Measurements from ENCODE around the gene TPRA1. TPM values are rescaled to one million over a fixed set of nuclear protein-coding genes. Genes with fewer than 3 reads are reported as not detected.
A peak's percentile ranks its signal among the peaks of the same experiment; 100 is the strongest.

Gene TPRA1
- total RNA-seq, 1 donor, result 25.6 TPM

- TF ChIP-seq, protein P1, sequence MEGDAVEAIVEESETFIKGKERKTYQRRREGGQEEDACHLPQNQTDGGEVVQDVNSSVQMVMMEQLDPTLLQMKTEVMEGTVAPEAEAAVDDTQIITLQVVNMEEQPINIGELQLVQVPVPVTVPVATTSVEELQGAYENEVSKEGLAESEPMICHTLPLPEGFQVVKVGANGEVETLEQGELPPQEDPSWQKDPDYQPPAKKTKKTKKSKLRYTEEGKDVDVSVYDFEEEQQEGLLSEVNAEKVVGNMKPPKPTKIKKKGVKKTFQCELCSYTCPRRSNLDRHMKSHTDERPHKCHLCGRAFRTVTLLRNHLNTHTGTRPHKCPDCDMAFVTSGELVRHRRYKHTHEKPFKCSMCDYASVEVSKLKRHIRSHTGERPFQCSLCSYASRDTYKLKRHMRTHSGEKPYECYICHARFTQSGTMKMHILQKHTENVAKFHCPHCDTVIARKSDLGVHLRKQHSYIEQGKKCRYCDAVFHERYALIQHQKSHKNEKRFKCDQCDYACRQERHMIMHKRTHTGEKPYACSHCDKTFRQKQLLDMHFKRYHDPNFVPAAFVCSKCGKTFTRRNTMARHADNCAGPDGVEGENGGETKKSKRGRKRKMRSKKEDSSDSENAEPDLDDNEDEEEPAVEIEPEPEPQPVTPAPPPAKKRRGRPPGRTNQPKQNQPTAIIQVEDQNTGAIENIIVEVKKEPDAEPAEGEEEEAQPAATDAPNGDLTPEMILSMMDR (IDR thresholded peaks at IDR 0.05; ENCODE audit: insufficient read depth, low read length), result no peak
- H3K4me3 ChIP-seq (ENCODE audit: low read depth, low read length), result no peak overlapping the region
- DNase-seq (ENCODE audit: low read depth), result no peak
These were observed 13.5 kb upstream of the TPRA1 start for GRCh38 chr3:127604035-127604434.

GRCh38 chr3:127600749-127601456 is 10.4 kb upstream of the TPRA1 start:
- TF ChIP-seq, protein P1 (IDR thresholded peaks at IDR 0.05; ENCODE audit: insufficient read depth, low read length), result no peak
- DNase-seq (ENCODE audit: low read depth), result no peak
- no peak overlapping the region for H3K4me3 ChIP-seq (ENCODE audit: low read depth, low read length)

- no peak for DNase-seq (ENCODE audit: low read depth)
- TF ChIP-seq, protein P1 (IDR thresholded peaks at IDR 0.05; ENCODE audit: insufficient read depth, low read length), result no peak
- peak overlapping the region; percentile 71 for H3K4me3 ChIP-seq (ENCODE audit: low read depth, low read length)
These were observed 8.5 kb upstream of the TPRA1 start for GRCh38 chr3:127598841-127599570.

DNA sequence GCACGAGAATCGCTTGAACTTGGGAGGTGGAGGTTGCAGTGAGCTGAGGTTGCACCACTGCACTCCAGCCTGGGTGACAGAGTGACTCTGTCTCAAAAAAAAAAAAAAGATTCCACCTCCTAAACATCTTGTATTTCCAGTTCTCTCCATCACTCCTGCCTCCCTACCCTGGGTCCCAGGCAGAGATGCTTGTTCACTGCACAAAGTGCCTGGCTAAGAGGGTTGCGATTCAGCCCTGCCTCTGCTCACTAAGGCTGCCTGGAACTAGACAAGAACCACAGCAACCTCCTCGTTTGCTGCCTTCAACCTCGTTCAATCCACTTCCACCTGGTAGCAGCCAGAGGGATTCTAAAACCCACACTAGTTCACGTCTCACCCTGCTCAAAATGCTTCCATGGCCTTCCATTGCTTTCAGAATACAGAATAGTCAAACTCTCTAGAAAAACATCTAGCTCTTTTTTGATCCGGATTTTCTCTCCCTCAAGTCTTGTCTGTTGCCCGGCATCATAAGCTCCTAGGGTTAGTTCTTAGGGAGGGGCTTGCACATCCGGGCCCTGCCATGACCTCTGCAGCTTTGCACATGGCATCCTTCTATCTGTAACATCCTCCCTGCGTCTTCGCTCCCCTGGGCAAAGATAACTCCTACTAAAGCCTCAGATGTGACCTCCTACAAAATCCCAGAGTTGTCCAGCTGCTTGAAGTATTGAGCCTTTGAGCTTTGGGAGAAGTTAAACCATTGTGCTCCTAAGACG is 6.7 kb upstream of the TPRA1 start:
- no peak overlapping the region for H3K4me3 ChIP-seq (ENCODE audit: low read depth, low read length)
- TF ChIP-seq, protein P1 (IDR thresholded peaks at IDR 0.05; ENCODE audit: insufficient read depth, low read length), result no peak
- no peak for DNase-seq (ENCODE audit: low read depth)

- DNase-seq (ENCODE audit: low read depth), result no peak
- H3K4me3 ChIP-seq (ENCODE audit: low read depth, low read length), result no peak overlapping the region
- TF ChIP-seq, protein P1 (IDR thresholded peaks at IDR 0.05; ENCODE audit: insufficient read depth, low read length), result no peak
These were observed 4.8 kb upstream of the TPRA1 start for GRCh38 chr3:127595303-127595702.

GRCh38 chr3:127593178-127593577 is 2.6 kb upstream of the TPRA1 start:
- no peak overlapping the region for H3K4me3 ChIP-seq (ENCODE audit: low read depth, low read length)
- TF ChIP-seq, protein P1 (IDR thresholded peaks at IDR 0.05; ENCODE audit: insufficient read depth, low read length), result no peak
- DNase-seq (ENCODE audit: low read depth), result no peak
